GM12874 (cell line): ENCODE measurements around the gene NR1H2.

Experiments used
- TF ChIP-seq, protein P1 (sequence below): IDR thresholded peaks from 2 replicates; pipeline ENCODE4 v1.5.1; 2011; ENCODE audit warnings: low read depth, mild to moderate bottlenecking, control low read depth, low read length, moderate library complexity; ENCODE audit not compliant: insufficient read depth

Gene NR1H2

DNA sequence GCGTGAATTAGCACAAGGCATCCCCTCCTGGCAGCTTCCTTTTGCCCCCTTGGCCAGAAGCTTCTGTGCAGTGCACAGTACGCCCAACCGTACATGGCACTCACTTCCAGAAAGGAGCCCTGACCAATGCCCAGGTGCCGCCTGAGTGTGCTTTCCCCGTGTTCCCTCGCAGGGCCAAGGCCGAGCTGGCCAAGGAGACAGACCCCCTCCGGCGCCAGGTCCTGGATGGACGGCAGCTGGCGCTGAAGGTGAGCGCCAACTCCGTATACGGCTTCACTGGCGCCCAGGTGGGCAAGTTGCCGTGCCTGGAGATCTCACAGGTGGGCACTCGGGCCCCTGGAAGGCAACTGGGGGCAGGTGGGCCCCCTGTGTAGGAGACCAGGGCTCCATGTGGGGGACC, 33.1 kb downstream of the NR1H2 start:
- TF ChIP-seq, protein P1, sequence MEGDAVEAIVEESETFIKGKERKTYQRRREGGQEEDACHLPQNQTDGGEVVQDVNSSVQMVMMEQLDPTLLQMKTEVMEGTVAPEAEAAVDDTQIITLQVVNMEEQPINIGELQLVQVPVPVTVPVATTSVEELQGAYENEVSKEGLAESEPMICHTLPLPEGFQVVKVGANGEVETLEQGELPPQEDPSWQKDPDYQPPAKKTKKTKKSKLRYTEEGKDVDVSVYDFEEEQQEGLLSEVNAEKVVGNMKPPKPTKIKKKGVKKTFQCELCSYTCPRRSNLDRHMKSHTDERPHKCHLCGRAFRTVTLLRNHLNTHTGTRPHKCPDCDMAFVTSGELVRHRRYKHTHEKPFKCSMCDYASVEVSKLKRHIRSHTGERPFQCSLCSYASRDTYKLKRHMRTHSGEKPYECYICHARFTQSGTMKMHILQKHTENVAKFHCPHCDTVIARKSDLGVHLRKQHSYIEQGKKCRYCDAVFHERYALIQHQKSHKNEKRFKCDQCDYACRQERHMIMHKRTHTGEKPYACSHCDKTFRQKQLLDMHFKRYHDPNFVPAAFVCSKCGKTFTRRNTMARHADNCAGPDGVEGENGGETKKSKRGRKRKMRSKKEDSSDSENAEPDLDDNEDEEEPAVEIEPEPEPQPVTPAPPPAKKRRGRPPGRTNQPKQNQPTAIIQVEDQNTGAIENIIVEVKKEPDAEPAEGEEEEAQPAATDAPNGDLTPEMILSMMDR: no peak

DNA sequence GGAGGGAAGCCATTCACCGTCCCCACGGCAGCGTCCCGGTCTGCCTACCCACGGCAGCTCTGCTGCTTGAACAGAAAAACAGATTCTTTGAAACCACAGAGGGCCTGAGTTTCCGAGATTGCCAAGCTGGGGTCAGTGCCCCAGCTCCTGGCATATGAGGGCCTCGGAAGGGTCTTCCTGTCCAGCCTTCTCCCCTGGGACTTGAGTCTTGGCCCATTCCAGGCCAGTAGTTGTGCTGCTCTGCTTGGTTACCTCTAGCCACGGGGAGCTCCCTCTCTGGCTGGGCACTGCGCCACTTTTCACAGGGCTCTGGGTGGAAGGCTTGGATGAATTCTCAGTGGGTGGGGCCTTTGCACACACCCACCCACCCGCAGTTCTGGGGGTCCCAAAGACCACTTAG, 33.9 kb downstream of the NR1H2 start:
- TF ChIP-seq, protein P1: no peak

DNA sequence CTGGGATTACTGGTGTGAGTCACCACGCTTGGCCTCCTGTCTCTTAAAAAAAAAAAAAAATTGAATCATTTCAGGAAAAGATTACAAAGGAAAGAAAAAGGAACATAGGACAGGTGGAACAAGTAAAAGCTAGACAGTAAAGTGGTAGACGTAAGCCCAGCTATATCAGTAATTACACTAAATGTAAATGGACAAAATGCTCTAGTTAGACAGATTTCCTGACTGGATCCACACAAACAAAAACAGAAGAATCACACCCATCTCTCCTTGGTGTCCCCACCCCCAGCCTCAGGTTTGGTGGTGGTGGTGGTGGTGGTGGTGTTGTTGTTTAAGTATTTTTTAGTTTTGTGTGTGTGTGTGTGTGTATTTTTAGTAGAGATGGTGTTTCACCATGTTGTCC, 36.2 kb downstream of the NR1H2 start:
- TF ChIP-seq, protein P1: no peak

DNA sequence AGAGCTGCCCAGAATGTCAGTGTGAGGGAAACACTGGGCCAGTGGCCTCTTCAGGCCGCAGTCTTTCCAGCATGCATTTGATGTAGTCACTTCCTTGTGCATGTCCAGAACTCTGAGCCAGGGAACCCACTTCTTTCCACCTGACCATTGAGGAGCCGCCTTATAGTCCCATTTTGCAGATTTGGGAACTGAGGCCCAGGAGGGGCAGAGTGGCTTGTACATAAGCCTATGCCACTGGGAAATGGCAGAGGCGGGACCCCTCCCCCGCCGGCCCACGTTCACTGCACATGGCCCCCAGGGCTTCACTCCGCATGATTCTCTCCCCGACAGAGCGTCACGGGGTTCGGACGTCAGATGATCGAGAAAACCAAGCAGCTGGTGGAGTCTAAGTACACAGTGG, 36.8 kb downstream of the NR1H2 start:
- TF ChIP-seq, protein P1: no peak

DNA sequence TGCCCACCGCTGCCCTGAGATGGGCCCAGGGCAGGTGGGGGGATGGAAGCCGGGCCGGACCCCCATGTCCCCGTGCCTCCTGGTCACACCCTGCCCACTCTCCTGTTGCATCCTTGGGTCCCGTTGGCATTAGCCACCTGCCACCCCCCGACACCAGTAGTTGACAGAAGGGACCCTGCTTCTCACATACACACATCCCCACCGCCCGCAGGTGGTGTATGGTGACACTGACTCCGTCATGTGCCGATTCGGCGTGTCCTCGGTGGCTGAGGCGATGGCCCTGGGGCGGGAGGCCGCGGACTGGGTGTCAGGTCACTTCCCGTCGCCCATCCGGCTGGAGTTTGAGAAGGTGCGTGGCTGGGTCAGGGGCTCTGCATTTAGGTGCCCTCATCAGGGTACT, 37.3 kb downstream of the NR1H2 start:
- TF ChIP-seq, protein P1: no peak

DNA sequence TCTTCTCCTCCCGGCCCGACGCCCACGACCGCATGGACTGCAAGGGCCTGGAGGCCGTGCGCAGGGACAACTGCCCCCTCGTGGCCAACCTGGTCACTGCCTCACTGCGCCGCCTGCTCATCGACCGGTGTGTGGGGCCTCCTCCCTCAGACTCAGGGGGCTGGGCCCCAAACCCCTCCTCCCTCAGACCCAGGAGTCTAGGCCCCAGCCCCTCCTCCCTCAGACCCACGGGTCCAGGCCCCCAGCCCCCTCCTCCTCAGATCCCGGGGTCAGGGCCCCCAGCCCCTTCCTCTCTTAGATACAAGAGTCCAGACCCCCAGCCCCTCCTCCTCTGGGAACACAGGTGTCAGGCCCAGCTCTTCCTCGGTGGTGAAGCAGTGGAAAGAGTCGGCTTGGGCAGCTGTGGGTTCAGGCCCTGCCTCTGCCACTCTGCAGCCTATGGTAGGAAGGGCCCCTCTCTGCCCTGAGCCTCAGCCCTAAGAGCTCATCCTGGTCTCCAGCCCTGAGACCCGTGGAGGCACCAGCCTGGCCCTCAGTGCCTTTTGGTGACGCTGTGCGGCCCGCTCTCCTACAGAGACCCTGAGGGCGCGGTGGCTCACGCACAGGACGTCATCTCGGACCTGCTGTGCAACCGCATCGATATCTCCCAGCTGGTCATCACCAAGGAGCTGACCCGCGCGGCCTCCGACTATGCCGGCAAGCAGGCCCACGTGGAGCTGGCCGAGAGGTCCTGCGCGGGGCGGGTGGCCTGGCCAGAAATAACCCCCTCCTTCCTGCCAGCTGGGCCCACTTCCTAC, 38.8 kb downstream of the NR1H2 start:
- TF ChIP-seq, protein P1: peak; percentile 97

DNA sequence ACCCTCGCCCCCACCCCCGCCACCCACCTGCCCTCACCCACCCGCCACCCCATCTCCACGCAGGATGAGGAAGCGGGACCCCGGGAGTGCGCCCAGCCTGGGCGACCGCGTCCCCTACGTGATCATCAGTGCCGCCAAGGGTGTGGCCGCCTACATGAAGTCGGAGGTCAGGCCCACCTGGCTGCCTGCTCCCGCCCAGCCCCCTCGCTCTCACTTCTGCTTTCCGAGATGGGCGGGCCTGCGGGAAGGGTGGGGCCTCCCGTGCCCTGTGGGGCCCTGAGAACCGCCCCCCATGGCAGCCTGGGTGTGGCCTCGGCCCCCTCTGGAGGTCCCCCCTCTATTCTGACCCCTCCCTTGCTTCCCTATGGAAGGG, 39.4 kb downstream of the NR1H2 start:
- TF ChIP-seq, protein P1: no peak
